HepG2 (cell line): ENCODE results near the gene FRMD3. TPM values are rescaled to one million over a fixed set of nuclear protein-coding genes. Genes with fewer than 3 reads are reported as not detected.

Source experiments
- ATAC-seq: fragments of 200-7000 bp; cut with Tn5 transposase; 3 replicates; pipeline ENCODE4 v1.9.1; 2020; ENCODE audit warnings: mild to moderate bottlenecking, moderate library complexity
- BruUV-seq: library from RNA; stranded (reverse); fragments of 400-500 nt; replicated peaks from 2 replicates; lab custom pipeline; 2021; lab: Mats Ljungman, UMichigan
- CTCF ChIA-PET: fragments of 300-600 bp; formaldehyde crosslinking; extraction: SDS; loops from one replicate; lab custom pipeline; 2021; ENCODE audit warnings: low total read pairs, inconsistent platforms, low intra/inter-chr PET ratio; lab: Yijun Ruan, JAX
- POLR2A ChIA-PET: fragments of 350-600 bp; sonication (Branson Sonifier 250); formaldehyde crosslinking; loops from one replicate; lab custom pipeline; 2020; ENCODE audit warnings: antibody characterized with exemption, inconsistent platforms; lab: Yijun Ruan, JAX
- DNase-seq: peaks from one replicate; pipeline ENCODE4 v3.0.0-alpha.2; 2015; ENCODE audit warnings: low spot score
- FAIRE-seq: peaks from 3 replicates; lab custom pipeline; 2011; peaks lifted over from hg19 to GRCh38; lab: Jason Lieb, UNC
- H2AFZ ChIP-seq: one replicate; pipeline ENCODE4 v1.6.1; 2011; ENCODE audit warnings: low read length, inconsistent platforms
- H3K27ac ChIP-seq: fragments of 300-600 bp; 3 replicates; pipeline ENCODE4 v1.8.0; 2011; ENCODE audit warnings: mixed run types, mild to moderate bottlenecking, mixed read lengths, low read length, inconsistent platforms; ENCODE audit not compliant: insufficient read depth; ENCODE audit errors: extremely low read length
- H3K27me3 ChIP-seq, 2 experiments: fragments of 200-600 bp in 1 of 2; 2 replicates in 1 of 2; 3 replicates in 1 of 2; pipeline versions ENCODE4 v1.6.0 to v1.8.0; 2011; ENCODE audit warnings: low read length in 2 of 2, mild to moderate bottlenecking in 2 of 2, moderate library complexity in 2 of 2, inconsistent platforms in 1 of 2; ENCODE audit not compliant: insufficient read depth in 2 of 2, control insufficient read depth in 1 of 2
- H3K36me3 ChIP-seq, 2 experiments: fragments of 200-600 bp in 1 of 2; replicated peaks in 1 of 2; 2 replicates in 1 of 2; 3 replicates in 1 of 2; pipeline versions ENCODE4 v1.5.1 to v1.8.0; 2011; ENCODE audit warnings: low read length in 2 of 2, inconsistent platforms in 1 of 2; ENCODE audit not compliant: insufficient read depth in 2 of 2, control insufficient read depth in 1 of 2
- H3K4me1 ChIP-seq: 2 replicates; pipeline ENCODE4 v1.5.1; 2012; ENCODE audit warnings: low read length, inconsistent platforms; ENCODE audit not compliant: insufficient read depth
- H3K4me2 ChIP-seq: 2 replicates; pipeline ENCODE4 v1.6.0; 2011; ENCODE audit warnings: low read depth, low read length, inconsistent platforms
- H3K4me3 ChIP-seq, 3 experiments: fragments of 200-600 bp in 1 of 3; sonication (generic), shearing (Covaris generic) in 1 of 3; replicated peaks in 1 of 3; 2 replicates each; pipeline ENCODE4 v1.5.1; 2011 to 2016; ENCODE audit warnings: low read length in 3 of 3, inconsistent platforms in 2 of 3, low read depth in 2 of 3, mild to moderate bottlenecking in 2 of 3, control low read depth in 1 of 3, mixed read lengths in 1 of 3; ENCODE audit not compliant: insufficient read depth in 1 of 3
- H3K79me2 ChIP-seq: one replicate; pipeline ENCODE4 v1.6.1; 2011; ENCODE audit warnings: low read length, inconsistent platforms; ENCODE audit not compliant: insufficient read depth
- H3K9ac ChIP-seq: 2 replicates; pipeline ENCODE4 v1.6.0; 2011; ENCODE audit warnings: mild to moderate bottlenecking, low read depth, low read length, inconsistent platforms; ENCODE audit not compliant: insufficient read depth
- H3K9me3 ChIP-seq: 2 replicates; pipeline ENCODE4 v1.5.1; 2012; ENCODE audit warnings: mild to moderate bottlenecking, low read length
- H4K20me1 ChIP-seq: 2 replicates; pipeline ENCODE4 v1.6.0; 2011; ENCODE audit warnings: inconsistent platforms, mild to moderate bottlenecking, low read length, moderate library complexity; ENCODE audit not compliant: insufficient read depth
- DNMT1 ChIP-seq: sonication (generic); formaldehyde crosslinking; IDR thresholded peaks from 2 replicates; pipeline ENCODE4 v1.5.1; 2020; ENCODE audit warnings: mild to moderate bottlenecking, missing genetic modification reagents
- FOXM1 ChIP-seq: sonication (generic); formaldehyde crosslinking; IDR thresholded peaks from 2 replicates; pipeline ENCODE4 v1.5.0; 2020; ENCODE audit warnings: missing genetic modification reagents
- GABPB1 ChIP-seq: IDR thresholded peaks from 2 replicates; pipeline ENCODE4 v1.6.1; 2016; ENCODE audit warnings: mild to moderate bottlenecking, missing genetic modification reagents, moderate library complexity, missing compliant biosample characterization
- KDM3A ChIP-seq: IDR thresholded peaks from 2 replicates; pipeline ENCODE4 v1.6.1; 2018; ENCODE audit warnings: low read depth, missing compliant biosample characterization
- KLF6 ChIP-seq: IDR thresholded peaks from 2 replicates; pipeline ENCODE4 v1.8.0; 2016; ENCODE audit warnings: missing biosample characterization, missing genetic modification reagents
- MAF1 ChIP-seq: sonication (generic); formaldehyde crosslinking; IDR thresholded peaks from 2 replicates; pipeline ENCODE4 v1.5.0; 2020; ENCODE audit warnings: missing genetic modification reagents, borderline replicate concordance
- MAFF ChIP-seq: IDR thresholded peaks from 2 replicates; pipeline ENCODE4 v1.6.1; 2011; ENCODE audit warnings: low read depth, low read length, improper control_type of control experiment
- MIXL1 ChIP-seq: IDR thresholded peaks from 2 replicates; pipeline ENCODE4 v1.6.1; 2016
- RAD21 ChIP-seq: fragments of 450-650 bp; formaldehyde crosslinking; IDR thresholded peaks from 2 replicates; pipeline ENCODE4 v1.5.0; 2020; ENCODE audit warnings: mild to moderate bottlenecking
- SMARCC2 ChIP-seq: fragments of 450-650 bp; IDR thresholded peaks from 2 replicates; pipeline ENCODE4 v1.6.1; 2017; ENCODE audit warnings: antibody characterized with exemption, mild to moderate bottlenecking
- TEAD3 ChIP-seq: optimal IDR thresholded peaks from 2 replicates; pipeline ENCODE3; 2016; ENCODE audit warnings: borderline replicate concordance
- ZFP37 ChIP-seq: sonication (generic); formaldehyde crosslinking; IDR thresholded peaks from 2 replicates; pipeline ENCODE4 v1.4.0; 2020; ENCODE audit warnings: missing genetic modification reagents, borderline replicate concordance
- ZNF678 ChIP-seq: sonication (generic); formaldehyde crosslinking; IDR thresholded peaks from 2 replicates; pipeline ENCODE4 v1.4.0; 2020; ENCODE audit warnings: mild to moderate bottlenecking, missing genetic modification reagents
- ZNF773 ChIP-seq: sonication (generic); formaldehyde crosslinking; IDR thresholded peaks from 2 replicates; pipeline ENCODE4 v1.4.0; 2020; ENCODE audit warnings: missing genetic modification reagents, borderline replicate concordance
- WGBS: methylation state at CpG from one replicate; pipeline ENCODE4 v1.1.6; 2017; ENCODE audit warnings: low lambda C conversion rate; 5-methylcytosine and 5-hydroxymethylcytosine counted together
- in situ Hi-C: cut with HindIII; loops from 2 replicates; pipeline ENCODE4 v1.10.0; 2017; ENCODE audit warnings: low pct_unique_long_range_greater_than_20kb; ENCODE audit not compliant: extremely low pct_ligation_motif_present
- intact Hi-C: fragments of 100-400 bp; cut with micrococcal nuclease; formaldehyde crosslinking; loops from one replicate; pipeline ENCODE4 v1.10.0; 2022; ENCODE audit not compliant: unreplicated experiment
- polyA plus RNA-seq, 8 experiments: library from polyadenylated mRNA; depleted of rRNA in 3 of 8; stranded (reverse) in 7 of 8; unstranded in 1 of 8; fragments of >200 nt; fragmentation: Illumina TruSeq in 4 of 8; extraction: Trizol in 4 of 8; gene quantifications; 2 replicates each; pipeline versions ENCODE4 v1.2.1 to v1.2.3, GENCODE V29; 2011 to 2016; ENCODE audit warnings: low read depth in 4 of 8, missing spikeins in 1 of 8, mixed read lengths in 1 of 8; ENCODE audit not compliant: insufficient read depth in 1 of 8
- total RNA-seq, 5 experiments: library from RNA; depleted of rRNA; stranded (reverse); fragments of >200 nt; fragmentation: Illumina TruSeq; extraction: Trizol; gene quantifications; 2 replicates each; pipeline ENCODE4 v1.2.3, GENCODE V29; 2016; ENCODE audit warnings: low read depth in 1 of 5
- TF ChIP-seq, protein P1 (sequence below): sonication (generic); formaldehyde crosslinking; IDR thresholded peaks from 2 replicates; pipeline ENCODE4 v1.8.0; 2022; ENCODE audit warnings: missing genetic modification reagents, mild to moderate bottlenecking, borderline replicate concordance
- TF ChIP-seq, protein P2 (sequence below): sonication (generic); formaldehyde crosslinking; IDR thresholded peaks from 2 replicates; pipeline ENCODE4 v1.4.0; 2020; ENCODE audit warnings: missing genetic modification reagents
- TF ChIP-seq, protein P3 (sequence below): sonication (generic); formaldehyde crosslinking; IDR thresholded peaks from 2 replicates; pipeline ENCODE4 v1.4.0; 2020; ENCODE audit warnings: missing genetic modification reagents
- TF ChIP-seq, protein P4 (sequence below): sonication (generic); formaldehyde crosslinking; IDR thresholded peaks from 2 replicates; pipeline ENCODE4 v1.4.0; 2020; ENCODE audit warnings: low read depth, missing genetic modification reagents

The FRMD3 gene
- total and polyA plus RNA-seq, 2 of the 13 experiments (the other 11 are each of a cell fraction or from before 2014, with no cell fraction given): 3.2 to 7.7 TPM

DNA sequence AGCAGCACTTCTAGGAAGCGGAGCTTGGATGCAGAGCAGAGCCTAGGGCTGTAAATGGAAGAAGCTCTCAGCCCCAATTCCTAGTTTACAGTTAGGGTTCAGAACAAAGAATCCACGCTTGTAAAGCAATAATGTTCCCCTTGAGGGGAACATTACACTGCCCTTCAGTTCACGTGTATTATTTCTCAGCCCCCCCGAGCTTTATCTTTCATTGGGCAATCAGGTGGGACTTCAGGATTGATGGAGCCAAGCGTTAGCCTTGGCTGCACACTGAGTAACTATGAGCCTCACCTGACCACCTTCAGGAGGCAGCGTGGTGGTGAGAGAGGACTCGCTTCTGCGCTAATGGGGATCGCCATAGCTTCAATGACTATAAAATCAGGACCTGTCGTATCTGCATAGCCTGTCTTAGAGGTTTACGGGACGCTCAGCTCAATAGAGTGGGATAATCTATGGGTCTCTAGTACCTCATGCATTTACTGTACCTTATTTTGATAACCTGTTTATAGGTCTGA lies 318.2 kb downstream of the FRMD3 start:
- H3K79me2 ChIP-seq: no peaks in the 10 kb centered on the region
- BruUV-seq: no TSS peak
- no peaks in the 10 kb centered on the region for H3K9me3 ChIP-seq
- H3K4me1 ChIP-seq: peaks cover 25% of the 10 kb centered on the region
- H3K36me3 ChIP-seq: no peaks in the 10 kb centered on the region
- DNase-seq (no peak), ATAC-seq (peak; percentile 32), FAIRE-seq (no peak)
- 51% methylated on average over 11 of the region's 12 CpGs for WGBS
- POLR2A ChIA-PET: interaction anchor here (1.1 to 1.2 kb wide), 4 partner anchors 11 to 488 kb away, joined by 3 to 5 read pairs (median 4); partner anchors contain the start of genes FRMD3 and UBQLN1
- H3K4me3 ChIP-seq: peak overlapping the region; percentile 25 to 88 (median 73); a peak in 4 of 6 replicates
- H3K27me3 ChIP-seq: no peaks in the 10 kb centered on the region
- H2AFZ ChIP-seq: peak overlapping the region; percentile 42
- H3K9ac ChIP-seq: no peak overlapping the region
- CTCF ChIA-PET: interaction anchor here (1.3 to 2.2 kb wide), 3 partner anchors 11 to 325 kb away, joined by 3 to 13 read pairs (median 12); no protein-coding TSS in a partner anchor
- intact Hi-C loops: loop anchor here (1.0 to 2.0 kb wide), 4 partner anchors 38 to 324 kb away; no protein-coding TSS in a partner anchor
- H3K27ac ChIP-seq: peak overlapping the region; percentile 49
- in situ Hi-C loops: loop anchor here (5.0 kb wide), 1 partner anchor 317 kb away; the partner anchor contains the start of gene FRMD3
- H3K4me2 ChIP-seq: peak overlapping the region; percentile 93
- no peaks in the 10 kb centered on the region for H4K20me1 ChIP-seq
- TF ChIP-seq KLF6 (no peak), KDM3A (CRISPR knock-in tag) (no peak), DNMT1 (CRISPR knock-in tag) (no peak), MAFF (no peak), SMARCC2 (no peak), RAD21 (no peak), ZNF773 (no peak), GABPB1 (CRISPR knock-in tag) (no peak), ZNF678 (CRISPR knock-in tag) (no peak), TEAD3 (peak; percentile 0), MIXL1 (CRISPR knock-in tag) (no peak), MAF1 (no peak), ZFP37 (CRISPR knock-in tag) (no peak), FOXM1 (no peak)
- TF ChIP-seq, protein P1, sequence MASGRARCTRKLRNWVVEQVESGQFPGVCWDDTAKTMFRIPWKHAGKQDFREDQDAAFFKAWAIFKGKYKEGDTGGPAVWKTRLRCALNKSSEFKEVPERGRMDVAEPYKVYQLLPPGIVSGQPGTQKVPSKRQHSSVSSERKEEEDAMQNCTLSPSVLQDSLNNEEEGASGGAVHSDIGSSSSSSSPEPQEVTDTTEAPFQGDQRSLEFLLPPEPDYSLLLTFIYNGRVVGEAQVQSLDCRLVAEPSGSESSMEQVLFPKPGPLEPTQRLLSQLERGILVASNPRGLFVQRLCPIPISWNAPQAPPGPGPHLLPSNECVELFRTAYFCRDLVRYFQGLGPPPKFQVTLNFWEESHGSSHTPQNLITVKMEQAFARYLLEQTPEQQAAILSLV (CRISPR knock-in tag): no peak
- TF ChIP-seq, protein P2, sequence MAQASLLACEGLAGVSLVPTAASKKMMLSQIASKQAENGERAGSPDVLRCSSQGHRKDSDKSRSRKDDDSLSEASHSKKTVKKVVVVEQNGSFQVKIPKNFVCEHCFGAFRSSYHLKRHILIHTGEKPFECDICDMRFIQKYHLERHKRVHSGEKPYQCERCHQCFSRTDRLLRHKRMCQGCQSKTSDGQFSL (CRISPR knock-in tag): no peak
- TF ChIP-seq, protein P3, sequence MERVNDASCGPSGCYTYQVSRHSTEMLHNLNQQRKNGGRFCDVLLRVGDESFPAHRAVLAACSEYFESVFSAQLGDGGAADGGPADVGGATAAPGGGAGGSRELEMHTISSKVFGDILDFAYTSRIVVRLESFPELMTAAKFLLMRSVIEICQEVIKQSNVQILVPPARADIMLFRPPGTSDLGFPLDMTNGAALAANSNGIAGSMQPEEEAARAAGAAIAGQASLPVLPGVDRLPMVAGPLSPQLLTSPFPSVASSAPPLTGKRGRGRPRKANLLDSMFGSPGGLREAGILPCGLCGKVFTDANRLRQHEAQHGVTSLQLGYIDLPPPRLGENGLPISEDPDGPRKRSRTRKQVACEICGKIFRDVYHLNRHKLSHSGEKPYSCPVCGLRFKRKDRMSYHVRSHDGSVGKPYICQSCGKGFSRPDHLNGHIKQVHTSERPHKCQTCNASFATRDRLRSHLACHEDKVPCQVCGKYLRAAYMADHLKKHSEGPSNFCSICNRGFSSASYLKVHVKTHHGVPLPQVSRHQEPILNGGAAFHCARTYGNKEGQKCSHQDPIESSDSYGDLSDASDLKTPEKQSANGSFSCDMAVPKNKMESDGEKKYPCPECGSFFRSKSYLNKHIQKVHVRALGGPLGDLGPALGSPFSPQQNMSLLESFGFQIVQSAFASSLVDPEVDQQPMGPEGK (CRISPR knock-in tag): peak; percentile 4; the same call in 1 of the 2 replicates
- TF ChIP-seq, protein P4, sequence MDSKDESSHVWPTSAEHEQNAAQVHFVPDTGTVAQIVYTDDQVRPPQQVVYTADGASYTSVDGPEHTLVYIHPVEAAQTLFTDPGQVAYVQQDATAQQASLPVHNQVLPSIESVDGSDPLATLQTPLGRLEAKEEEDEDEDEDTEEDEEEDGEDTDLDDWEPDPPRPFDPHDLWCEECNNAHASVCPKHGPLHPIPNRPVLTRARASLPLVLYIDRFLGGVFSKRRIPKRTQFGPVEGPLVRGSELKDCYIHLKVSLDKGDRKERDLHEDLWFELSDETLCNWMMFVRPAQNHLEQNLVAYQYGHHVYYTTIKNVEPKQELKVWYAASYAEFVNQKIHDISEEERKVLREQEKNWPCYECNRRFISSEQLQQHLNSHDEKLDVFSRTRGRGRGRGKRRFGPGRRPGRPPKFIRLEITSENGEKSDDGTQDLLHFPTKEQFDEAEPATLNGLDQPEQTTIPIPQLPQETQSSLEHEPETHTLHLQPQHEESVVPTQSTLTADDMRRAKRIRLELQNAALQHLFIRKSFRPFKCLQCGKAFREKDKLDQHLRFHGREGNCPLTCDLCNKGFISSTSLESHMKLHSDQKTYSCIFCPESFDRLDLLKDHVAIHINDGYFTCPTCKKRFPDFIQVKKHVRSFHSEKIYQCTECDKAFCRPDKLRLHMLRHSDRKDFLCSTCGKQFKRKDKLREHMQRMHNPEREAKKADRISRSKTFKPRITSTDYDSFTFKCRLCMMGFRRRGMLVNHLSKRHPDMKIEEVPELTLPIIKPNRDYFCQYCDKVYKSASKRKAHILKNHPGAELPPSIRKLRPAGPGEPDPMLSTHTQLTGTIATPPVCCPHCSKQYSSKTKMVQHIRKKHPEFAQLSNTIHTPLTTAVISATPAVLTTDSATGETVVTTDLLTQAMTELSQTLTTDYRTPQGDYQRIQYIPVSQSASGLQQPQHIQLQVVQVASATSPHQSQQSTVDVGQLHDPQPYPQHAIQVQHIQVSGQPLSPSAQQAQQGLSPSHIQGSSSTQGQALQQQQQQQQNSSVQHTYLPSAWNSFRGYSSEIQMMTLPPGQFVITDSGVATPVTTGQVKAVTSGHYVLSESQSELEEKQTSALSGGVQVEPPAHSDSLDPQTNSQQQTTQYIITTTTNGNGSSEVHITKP (CRISPR knock-in tag): no peak
